ENCODE data around the gene TNFRSF14. TPM values are rescaled to one million over a fixed set of nuclear protein-coding genes. Genes with fewer than 3 reads are reported as not detected.

TNFRSF14 gene
- total RNA-seq, 3 donors from 2014 or later (not counting 1 experiment from before 2014, with no cell fraction given) = 228 to 266 (median 262) TPM

GRCh38 chr1:2604844-2605508 lies 48.8 kb downstream of the TNFRSF14 start:
- Histone ChIP-seq H3K4me1 (ENCODE audit: control insufficient read depth, insufficient read depth, low read length) (no peaks in the 10 kb centered on the region), H3K4me3 (ENCODE audit: low read length) (no peak overlapping the region), H3K27ac (ENCODE audit: low read length) (no peak overlapping the region), H3K9me3 (ENCODE audit: control insufficient read depth, insufficient read depth, low read length) (no peaks in the 10 kb centered on the region), H3K36me3 (ENCODE audit: control insufficient read depth, insufficient read depth, low read length) (no peaks in the 10 kb centered on the region), H3K27me3 (ENCODE audit: control insufficient read depth, insufficient read depth, low read length) (no peaks in the 10 kb centered on the region)
- Mint-ChIP-seq H3K4me3 (no peak overlapping the region), H3K4me1 (no peaks in the 10 kb centered on the region), H3K9me3 (no peaks in the 10 kb centered on the region), H3K36me3 (no peaks in the 10 kb centered on the region), H3K27ac (no peak overlapping the region), H3K27me3 (ENCODE audit: low read depth in 2 of 2) (peaks cover 8 to 12% of the 10 kb centered on the region in 2 donors)
- no peak for DNase-seq
- TF ChIP-seq, protein P1, sequence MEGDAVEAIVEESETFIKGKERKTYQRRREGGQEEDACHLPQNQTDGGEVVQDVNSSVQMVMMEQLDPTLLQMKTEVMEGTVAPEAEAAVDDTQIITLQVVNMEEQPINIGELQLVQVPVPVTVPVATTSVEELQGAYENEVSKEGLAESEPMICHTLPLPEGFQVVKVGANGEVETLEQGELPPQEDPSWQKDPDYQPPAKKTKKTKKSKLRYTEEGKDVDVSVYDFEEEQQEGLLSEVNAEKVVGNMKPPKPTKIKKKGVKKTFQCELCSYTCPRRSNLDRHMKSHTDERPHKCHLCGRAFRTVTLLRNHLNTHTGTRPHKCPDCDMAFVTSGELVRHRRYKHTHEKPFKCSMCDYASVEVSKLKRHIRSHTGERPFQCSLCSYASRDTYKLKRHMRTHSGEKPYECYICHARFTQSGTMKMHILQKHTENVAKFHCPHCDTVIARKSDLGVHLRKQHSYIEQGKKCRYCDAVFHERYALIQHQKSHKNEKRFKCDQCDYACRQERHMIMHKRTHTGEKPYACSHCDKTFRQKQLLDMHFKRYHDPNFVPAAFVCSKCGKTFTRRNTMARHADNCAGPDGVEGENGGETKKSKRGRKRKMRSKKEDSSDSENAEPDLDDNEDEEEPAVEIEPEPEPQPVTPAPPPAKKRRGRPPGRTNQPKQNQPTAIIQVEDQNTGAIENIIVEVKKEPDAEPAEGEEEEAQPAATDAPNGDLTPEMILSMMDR (IDR thresholded peaks at IDR 0.05) = no peak
- ATAC-seq = no peak
- intact Hi-C loops (cut with micrococcal nuclease) = no loop called here
- WGBS (ENCODE audit: insufficient coverage) = 83% methylated on average over 14 of the region's 14 CpGs

DNA sequence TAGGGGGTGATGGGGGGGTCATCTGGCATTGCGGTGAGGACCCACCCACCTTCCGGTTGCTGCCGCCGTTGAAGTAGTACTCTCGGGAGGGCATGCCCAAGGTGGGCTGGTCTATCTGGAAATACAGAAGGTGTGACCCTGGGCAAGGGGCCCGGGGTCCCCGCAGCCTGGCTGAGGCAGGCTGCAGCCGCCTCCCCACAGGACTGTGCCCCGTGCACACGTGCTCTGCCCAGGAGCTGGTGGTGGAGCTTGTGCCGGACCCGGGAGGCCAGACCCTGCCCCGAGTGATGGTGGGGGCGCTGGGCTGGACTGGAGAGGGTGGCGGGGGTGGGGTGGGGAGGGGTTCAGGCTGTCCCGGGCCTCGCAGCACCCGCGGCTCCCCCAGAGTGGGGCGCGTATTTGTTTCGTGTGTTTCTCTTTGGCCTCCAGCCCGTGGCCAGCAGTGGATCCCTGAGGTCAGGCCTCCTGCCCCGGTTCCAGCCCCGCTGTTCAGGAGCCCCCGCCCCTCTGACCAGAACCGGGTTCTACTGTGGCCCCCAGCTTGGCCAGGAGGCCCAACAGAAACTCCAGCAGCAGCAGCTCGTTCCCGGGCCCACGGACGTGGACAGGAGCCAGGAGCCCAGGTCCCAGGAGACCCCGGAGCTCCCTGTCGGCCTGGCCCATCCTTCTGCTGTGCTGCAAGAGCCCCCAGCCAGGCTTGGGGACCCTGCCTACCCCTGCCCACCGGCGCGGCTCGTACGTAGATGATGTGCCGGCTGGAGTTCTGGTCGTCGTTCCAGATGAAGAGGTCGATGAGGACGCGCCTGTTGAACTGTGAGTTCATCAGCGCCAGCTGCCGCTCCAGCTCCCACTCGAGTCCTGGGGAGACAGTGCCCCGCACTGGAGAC lies 49.6 kb downstream of the TNFRSF14 start:
- intact Hi-C loops (cut with micrococcal nuclease) = no loop called here
- Mint-ChIP-seq H3K27ac (no peak overlapping the region), H3K9me3 (no peaks in the 10 kb centered on the region), H3K27me3 (ENCODE audit: low read depth in 2 of 2) (peaks cover 8 to 12% of the 10 kb centered on the region in 2 donors), H3K4me3 (no peak overlapping the region), H3K4me1 (no peaks in the 10 kb centered on the region), H3K36me3 (no peaks in the 10 kb centered on the region)
- WGBS (ENCODE audit: insufficient coverage) = 90% methylated on average over 46 of the region's 48 CpGs
- Histone ChIP-seq H3K4me1 (ENCODE audit: control insufficient read depth, insufficient read depth, low read length) (no peaks in the 10 kb centered on the region), H3K9me3 (ENCODE audit: control insufficient read depth, insufficient read depth, low read length) (no peaks in the 10 kb centered on the region), H3K4me3 (ENCODE audit: low read length) (no peak overlapping the region), H3K36me3 (ENCODE audit: control insufficient read depth, insufficient read depth, low read length) (no peaks in the 10 kb centered on the region), H3K27me3 (ENCODE audit: control insufficient read depth, insufficient read depth, low read length) (no peaks in the 10 kb centered on the region), H3K27ac (ENCODE audit: low read length) (no peak overlapping the region)
- no peak for DNase-seq
- no peak for ATAC-seq
- TF ChIP-seq, protein P1 (IDR thresholded peaks at IDR 0.05) = no peak

DNA sequence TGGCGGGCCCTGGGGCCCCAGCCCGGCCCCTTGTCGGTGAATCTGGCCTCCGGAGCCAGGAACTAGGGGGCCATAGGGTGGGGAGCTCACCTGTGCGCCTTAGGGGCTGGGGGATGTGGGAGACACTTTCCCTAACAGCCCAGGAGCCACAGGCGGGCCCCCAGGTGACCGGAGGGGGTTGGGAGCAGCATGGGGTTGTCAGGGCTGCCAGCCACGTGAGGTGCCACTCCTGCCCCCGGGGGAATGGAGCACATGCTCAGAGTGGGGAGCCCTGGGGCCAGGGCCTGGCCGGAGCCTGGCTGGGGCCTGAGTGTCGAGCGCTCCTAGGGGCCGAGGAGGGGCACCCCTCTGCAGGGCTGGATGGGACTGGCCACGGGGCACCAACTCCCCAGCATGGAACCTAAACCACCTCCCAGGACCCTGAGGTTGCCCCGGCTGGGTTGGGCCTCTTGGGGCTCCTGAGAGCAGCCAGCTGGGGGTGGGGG lies 50.3 kb downstream of the TNFRSF14 start:
- no peak overlapping the region for H3K4me3 Mint-ChIP-seq
- H3K27ac Mint-ChIP-seq = no peak overlapping the region
- Histone ChIP-seq H3K36me3 (ENCODE audit: control insufficient read depth, insufficient read depth, low read length) (no peaks in the 10 kb centered on the region), H3K27ac (ENCODE audit: low read length) (no peak overlapping the region), H3K9me3 (ENCODE audit: control insufficient read depth, insufficient read depth, low read length) (no peaks in the 10 kb centered on the region), H3K4me3 (ENCODE audit: low read length) (no peak overlapping the region), H3K27me3 (ENCODE audit: control insufficient read depth, insufficient read depth, low read length) (no peaks in the 10 kb centered on the region), H3K4me1 (ENCODE audit: control insufficient read depth, insufficient read depth, low read length) (no peaks in the 10 kb centered on the region)
- H3K36me3 Mint-ChIP-seq = no peaks in the 10 kb centered on the region
- TF ChIP-seq, protein P1 (IDR thresholded peaks at IDR 0.05) = no peak
- no peaks in the 10 kb centered on the region for H3K4me1 Mint-ChIP-seq
- H3K27me3 Mint-ChIP-seq (ENCODE audit: low read depth in 2 of 2) = peaks cover 8% of the 10 kb centered on the region in 2 donors
- ATAC-seq = no peak
- intact Hi-C loops (cut with micrococcal nuclease) = no loop called here
- H3K9me3 Mint-ChIP-seq = no peaks in the 10 kb centered on the region
- WGBS (ENCODE audit: insufficient coverage) = 85% methylated on average over 14 of the region's 15 CpGs
- DNase-seq = no peak
